ENCODE measurements around the gene SLCO2B1.

DNA sequence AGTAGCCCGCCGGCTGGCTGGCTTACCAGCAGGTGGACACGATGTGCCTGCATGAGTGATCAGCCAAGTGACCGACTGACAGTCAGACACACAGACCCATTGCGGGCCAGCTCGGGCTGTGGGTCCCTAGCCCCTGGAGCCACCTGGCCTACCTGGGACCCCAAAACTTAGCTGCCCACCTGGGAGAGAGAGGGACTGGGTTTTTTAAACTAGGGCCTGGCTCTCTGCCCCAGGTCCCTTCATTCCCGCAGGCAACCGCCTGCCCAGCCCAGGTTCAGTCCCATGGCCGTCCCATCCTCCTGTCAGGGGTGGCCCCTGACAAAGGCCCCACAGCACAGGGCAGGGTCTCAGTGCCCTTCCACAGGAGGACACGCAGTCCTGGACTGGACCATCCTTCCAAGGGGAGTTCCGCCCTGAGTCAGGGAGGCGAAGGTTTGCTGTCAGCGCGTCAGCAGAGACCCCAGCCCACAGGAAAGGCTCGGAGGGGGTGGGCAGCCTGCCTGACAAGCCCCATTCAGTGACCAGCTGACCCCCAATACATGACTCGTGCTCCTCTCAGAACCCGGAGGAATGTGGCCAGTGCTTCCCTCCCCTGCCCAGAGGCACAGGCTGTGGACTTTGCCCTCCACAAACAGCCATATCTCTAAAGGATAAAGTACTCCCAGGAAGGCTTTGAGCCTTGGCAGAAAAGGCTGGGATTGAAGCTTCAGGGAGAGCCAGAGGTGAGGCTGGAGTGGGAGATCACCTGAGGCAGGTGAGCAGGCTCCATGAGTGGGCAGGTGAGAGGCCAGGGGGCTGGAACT lies 8.4 kb downstream of the SLCO2B1 start:
- TF ChIP-seq, protein P1, sequence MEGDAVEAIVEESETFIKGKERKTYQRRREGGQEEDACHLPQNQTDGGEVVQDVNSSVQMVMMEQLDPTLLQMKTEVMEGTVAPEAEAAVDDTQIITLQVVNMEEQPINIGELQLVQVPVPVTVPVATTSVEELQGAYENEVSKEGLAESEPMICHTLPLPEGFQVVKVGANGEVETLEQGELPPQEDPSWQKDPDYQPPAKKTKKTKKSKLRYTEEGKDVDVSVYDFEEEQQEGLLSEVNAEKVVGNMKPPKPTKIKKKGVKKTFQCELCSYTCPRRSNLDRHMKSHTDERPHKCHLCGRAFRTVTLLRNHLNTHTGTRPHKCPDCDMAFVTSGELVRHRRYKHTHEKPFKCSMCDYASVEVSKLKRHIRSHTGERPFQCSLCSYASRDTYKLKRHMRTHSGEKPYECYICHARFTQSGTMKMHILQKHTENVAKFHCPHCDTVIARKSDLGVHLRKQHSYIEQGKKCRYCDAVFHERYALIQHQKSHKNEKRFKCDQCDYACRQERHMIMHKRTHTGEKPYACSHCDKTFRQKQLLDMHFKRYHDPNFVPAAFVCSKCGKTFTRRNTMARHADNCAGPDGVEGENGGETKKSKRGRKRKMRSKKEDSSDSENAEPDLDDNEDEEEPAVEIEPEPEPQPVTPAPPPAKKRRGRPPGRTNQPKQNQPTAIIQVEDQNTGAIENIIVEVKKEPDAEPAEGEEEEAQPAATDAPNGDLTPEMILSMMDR (IDR thresholded peaks at IDR 0.05; ENCODE audit: insufficient read depth, low read depth, low read length): no peak
- TF ChIP-seq EZH2 (IDR thresholded peaks at IDR 0.05; ENCODE audit: insufficient read depth, low read length): no peak
